Iris pigment epithelial cell (primary cell): Measurements from ENCODE around the gene PPP6R2.
"Not testable (repeated sequence)": the region's sequence is repeated elsewhere in the genome, so short reads cannot be mapped to it uniquely, and the experiment has no call there.

Source experiments
- DNase-seq: peaks from one replicate; pipeline ENCODE4 v3.0.0-alpha.2; 2011; ENCODE audit warnings: low read depth

PPP6R2 gene

GRCh38 chr22:50339945-50340879 is 2.9 kb upstream of the PPP6R2 start:
- no peak for DNase-seq

GRCh38 chr22:50341977-50342650 is 1.0 kb upstream of the PPP6R2 start:
- peak; percentile 77 for DNase-seq

GRCh38 chr22:50343541-50343935 is 411 bp downstream of the PPP6R2 start:
- no peak for DNase-seq

- DNase-seq, result no peak
Observed at GRCh38 chr22:50346470-50346869, 3.3 kb downstream of the PPP6R2 start.

GRCh38 chr22:50347157-50347556 is 4.0 kb downstream of the PPP6R2 start:
- no peak for DNase-seq

- no peak for DNase-seq
Observed at GRCh38 chr22:50348058-50348457, 4.9 kb downstream of the PPP6R2 start.

GRCh38 chr22:50356186-50356585 is 13.1 kb downstream of the PPP6R2 start:
- DNase-seq, result no peak

GRCh38 chr22:50357222-50357621 is 14.1 kb downstream of the PPP6R2 start:
- no peak for DNase-seq

GRCh38 chr22:50357756-50358155 is 14.6 kb downstream of the PPP6R2 start:
- no peak for DNase-seq

- DNase-seq, result no peak
Observed at GRCh38 chr22:50360578-50360977, 17.5 kb downstream of the PPP6R2 start.

GRCh38 chr22:50361222-50361621 is 18.1 kb downstream of the PPP6R2 start:
- no peak for DNase-seq

GRCh38 chr22:50361688-50362087 is 18.6 kb downstream of the PPP6R2 start:
- DNase-seq, result no peak

GRCh38 chr22:50363166-50363802 is 20.2 kb downstream of the PPP6R2 start:
- no peak for DNase-seq

- not testable (repeated sequence) for DNase-seq
Observed at GRCh38 chr22:50363803-50364194, 20.7 kb downstream of the PPP6R2 start.

GRCh38 chr22:50367778-50368500 is 24.8 kb downstream of the PPP6R2 start:
- DNase-seq, result no peak

GRCh38 chr22:50371101-50371648 is 28.0 kb downstream of the PPP6R2 start:
- no peak for DNase-seq

GRCh38 chr22:50376085-50376651 is 33.0 kb downstream of the PPP6R2 start:
- no peak for DNase-seq

- DNase-seq, result not testable (repeated sequence)
Observed at GRCh38 chr22:50381021-50381555, 38.0 kb downstream of the PPP6R2 start.

GRCh38 chr22:50396751-50397370 is 53.7 kb downstream of the PPP6R2 start:
- DNase-seq, result no peak

- not testable (repeated sequence) for DNase-seq
Observed at GRCh38 chr22:50397371-50398060, 54.4 kb downstream of the PPP6R2 start.
